CD4-positive, alpha-beta T cell (primary cell): Measurements from ENCODE around the gene DPEP2NB. TPM values are rescaled to one million over a fixed set of nuclear protein-coding genes. Genes with fewer than 3 reads are reported as not detected.
A peak's percentile ranks its signal among the peaks of the same experiment; 100 is the strongest.

Experiments used
- ATAC-seq: fragments of 200-7000 bp; cut with Tn5 transposase; one replicate; pipeline ENCODE4 v1.10.0; 2022; ENCODE audit warnings: mild to moderate bottlenecking; ENCODE audit not compliant: poor library complexity
- CTCF ChIA-PET: fragments of 350-600 bp; sonication (Branson Sonifier 250); formaldehyde crosslinking; loops from one replicate; lab custom pipeline; 2021; ENCODE audit warnings: antibody characterized with exemption, inconsistent platforms; lab: Charles Lee
- POLR2A ChIA-PET: fragments of 350-600 bp; sonication (Branson Sonifier 250); formaldehyde crosslinking; loops from one replicate; lab custom pipeline; 2021; ENCODE audit warnings: antibody characterized with exemption, inconsistent platforms; lab: Charles Lee
- DNase-seq, 14 experiments: peaks; one replicate each; pipeline ENCODE4 v3.0.0-alpha.2; 2013 to 2020; ENCODE audit warnings: mixed read lengths in 2 of 14
- H3K27ac ChIP-seq, 2 donors: one replicate each; pipeline versions ENCODE4 v1.5.1 to v1.7.0; 2013; ENCODE audit warnings: low read length in 2 of 2, low read depth in 1 of 2, mild to moderate bottlenecking in 1 of 2
- H3K27me3 ChIP-seq, 2 experiments: 1 replicate in 1 of 2; 2 replicates in 1 of 2; pipeline versions ENCODE4 v1.6.1 to v1.7.0; 2013; ENCODE audit warnings: low read length in 2 of 2, control low read depth in 1 of 2, mild to moderate bottlenecking in 1 of 2, moderate library complexity in 1 of 2; ENCODE audit not compliant: insufficient read depth in 2 of 2, control insufficient read depth in 1 of 2
- H3K36me3 ChIP-seq: one replicate; pipeline ENCODE4 v1.6.1; 2013; ENCODE audit warnings: low read length, control low read depth; ENCODE audit not compliant: insufficient read depth
- H3K4me1 ChIP-seq: one replicate; pipeline ENCODE4 v1.6.1; 2013; ENCODE audit warnings: low read length, control low read depth; ENCODE audit not compliant: insufficient read depth
- H3K4me3 ChIP-seq: one replicate; pipeline ENCODE4 v1.5.1; 2013; ENCODE audit warnings: mild to moderate bottlenecking, low read length, moderate library complexity
- H3K9me3 ChIP-seq, 2 experiments: 1 replicate in 1 of 2; 2 replicates in 1 of 2; pipeline versions ENCODE4 v1.6.1 to v1.7.0; 2013; ENCODE audit warnings: low read length in 2 of 2, mild to moderate bottlenecking in 2 of 2, control low read depth in 1 of 2, moderate library complexity in 1 of 2; ENCODE audit not compliant: control insufficient read depth in 1 of 2, insufficient read depth in 1 of 2
- H3K27ac Mint-ChIP-seq: one replicate; pipeline ENCODE4 v1.8.0; 2020; ENCODE audit warnings: mixed read lengths
- H3K27me3 Mint-ChIP-seq: one replicate; pipeline ENCODE4 v1.8.0; 2021; ENCODE audit warnings: mixed read lengths
- H3K36me3 Mint-ChIP-seq: one replicate; pipeline ENCODE4 v1.8.0; 2021; ENCODE audit warnings: low read depth, mixed read lengths
- H3K4me1 Mint-ChIP-seq: one replicate; pipeline ENCODE4 v1.8.0; 2021; ENCODE audit warnings: low read depth, mixed read lengths
- H3K4me3 Mint-ChIP-seq: one replicate; pipeline ENCODE4 v1.8.0; 2020; ENCODE audit warnings: mild to moderate bottlenecking, mixed read lengths
- H3K9me3 Mint-ChIP-seq: one replicate; pipeline ENCODE4 v1.8.0; 2020; ENCODE audit warnings: mixed read lengths
- intact Hi-C, 2 experiments: fragments of 100-400 bp; cut with DNase I in 1 of 2; cut with micrococcal nuclease in 1 of 2; formaldehyde crosslinking; loops; one replicate each; pipeline versions ENCODE4 v1.15.1 to v1.9.0; 2023 to 2025; cut with DNase I, micrococcal nuclease
- total RNA-seq, 174 experiments: library from RNA in 2 of 174; stranded (reverse) in 2 of 174; gene quantifications; one replicate each; pipeline ENCODE4 v1.2.3 and lab custom pipeline; 2021 to 2026
- TF ChIP-seq, protein P1 (sequence below): fragments of 200-600 bp; IDR thresholded peaks from one replicate; pipeline ENCODE4 v1.8.0; 2022; ENCODE audit warnings: antibody characterized with exemption, mild to moderate bottlenecking

The DPEP2NB gene
- total RNA-seq, 2 experiments from 2014 or later = not detected

DNA sequence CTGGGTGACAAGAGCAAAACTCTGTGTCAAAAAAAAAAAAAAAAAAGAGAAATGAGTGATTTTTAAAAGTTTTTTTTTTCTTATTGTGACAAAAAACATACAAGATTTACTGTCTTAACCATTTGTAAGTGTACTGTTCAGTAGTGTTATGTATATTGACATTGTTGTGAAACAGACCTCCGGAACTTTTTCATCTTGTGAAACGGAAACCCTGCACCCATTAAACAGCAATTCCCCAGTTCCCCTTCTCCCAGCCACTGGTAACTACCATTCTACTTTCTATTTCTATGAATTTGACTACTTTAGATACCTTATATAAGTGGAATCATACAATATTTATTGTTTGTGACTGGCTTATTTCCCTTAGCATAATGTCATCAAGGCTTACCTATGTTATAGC is 26.1 kb upstream of the DPEP2NB start:
- DNase-seq = no peak
- peaks cover 29% of the 10 kb centered on the region for H3K36me3 Mint-ChIP-seq
- peaks cover 16% of the 10 kb centered on the region for H3K4me1 Mint-ChIP-seq
- ChIA-PET POLR2A (interaction anchor here (2.0 to 2.2 kb wide), 2 partner anchors 42 to 158 kb away, joined by 8 to 9 read pairs; partner anchors contain the start of gene NFATC3), CTCF (interaction anchor here (1.3 to 1.8 kb wide), 5 partner anchors 23 to 225 kb away, joined by 4 to 33 read pairs (median 12); partner anchors contain the start of gene DPEP2)
- no peak overlapping the region for H3K4me3 ChIP-seq
- H3K4me1 ChIP-seq = peaks cover 11% of the 10 kb centered on the region
- H3K27ac Mint-ChIP-seq = no peak overlapping the region
- H3K36me3 ChIP-seq = peaks cover 10% of the 10 kb centered on the region
- H3K27me3 Mint-ChIP-seq = no peaks in the 10 kb centered on the region
- H3K27ac ChIP-seq = no peak overlapping the region
- no peak for ATAC-seq
- TF ChIP-seq, protein P1, sequence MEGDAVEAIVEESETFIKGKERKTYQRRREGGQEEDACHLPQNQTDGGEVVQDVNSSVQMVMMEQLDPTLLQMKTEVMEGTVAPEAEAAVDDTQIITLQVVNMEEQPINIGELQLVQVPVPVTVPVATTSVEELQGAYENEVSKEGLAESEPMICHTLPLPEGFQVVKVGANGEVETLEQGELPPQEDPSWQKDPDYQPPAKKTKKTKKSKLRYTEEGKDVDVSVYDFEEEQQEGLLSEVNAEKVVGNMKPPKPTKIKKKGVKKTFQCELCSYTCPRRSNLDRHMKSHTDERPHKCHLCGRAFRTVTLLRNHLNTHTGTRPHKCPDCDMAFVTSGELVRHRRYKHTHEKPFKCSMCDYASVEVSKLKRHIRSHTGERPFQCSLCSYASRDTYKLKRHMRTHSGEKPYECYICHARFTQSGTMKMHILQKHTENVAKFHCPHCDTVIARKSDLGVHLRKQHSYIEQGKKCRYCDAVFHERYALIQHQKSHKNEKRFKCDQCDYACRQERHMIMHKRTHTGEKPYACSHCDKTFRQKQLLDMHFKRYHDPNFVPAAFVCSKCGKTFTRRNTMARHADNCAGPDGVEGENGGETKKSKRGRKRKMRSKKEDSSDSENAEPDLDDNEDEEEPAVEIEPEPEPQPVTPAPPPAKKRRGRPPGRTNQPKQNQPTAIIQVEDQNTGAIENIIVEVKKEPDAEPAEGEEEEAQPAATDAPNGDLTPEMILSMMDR = no peak
- H3K9me3 ChIP-seq = no peaks in the 10 kb centered on the region
- H3K9me3 Mint-ChIP-seq = no peaks in the 10 kb centered on the region
- H3K4me3 Mint-ChIP-seq = no peak overlapping the region
- intact Hi-C loops = loop anchor here in 1 of 2 experiments (5.0 kb wide), 1 partner anchor 104 kb away; the partner anchor contains the start of gene PSMB10
- H3K27me3 ChIP-seq = no peaks in the 10 kb centered on the region

DNA sequence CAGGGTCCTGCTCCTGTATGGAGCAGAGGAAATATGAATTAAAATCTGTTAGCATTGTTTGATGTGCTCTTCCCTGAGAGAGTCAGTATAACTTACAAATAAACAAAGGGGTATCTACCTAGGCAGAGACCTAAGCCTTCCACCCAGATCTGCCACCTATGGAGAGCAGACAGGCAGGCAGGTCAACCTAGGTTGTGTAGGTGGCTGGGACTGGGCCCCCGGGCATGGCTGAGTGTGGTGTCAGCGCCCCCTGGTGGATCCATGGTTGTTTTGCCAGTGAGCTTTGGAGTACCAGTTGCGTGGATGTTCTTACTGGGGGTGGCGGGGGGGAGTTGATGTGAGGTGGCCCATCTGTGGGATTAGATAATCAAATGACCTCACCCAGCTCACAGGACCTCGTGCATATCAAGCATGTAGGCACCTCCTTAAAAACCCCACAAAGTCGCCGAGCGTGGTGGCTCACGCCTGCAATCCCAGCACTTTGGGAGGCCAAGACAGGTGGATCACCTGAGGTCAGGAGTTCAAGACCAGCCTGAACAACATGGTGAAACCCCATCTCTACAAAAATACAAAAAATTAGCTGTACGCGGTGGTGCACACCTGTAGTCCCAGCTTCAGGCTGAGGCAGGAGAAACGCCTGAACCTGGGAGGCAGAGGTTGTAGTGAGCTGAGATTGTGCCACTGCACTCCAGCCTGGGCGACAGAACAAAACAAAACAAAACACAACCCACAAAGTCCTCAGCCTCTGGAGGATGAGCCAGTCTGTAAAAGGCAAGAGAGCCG is 25.0 kb upstream of the DPEP2NB start:
- peaks cover 11% of the 10 kb centered on the region for H3K4me1 Mint-ChIP-seq
- peaks cover 29% of the 10 kb centered on the region for H3K36me3 Mint-ChIP-seq
- TF ChIP-seq, protein P1 = peak; percentile 82
- intact Hi-C loops = loop anchor here (1.0 to 5.0 kb wide), 5 partner anchors 47 to 224 kb away; partner anchors contain the start of gene PSMB10 (in 1 of the 2)
- no peak overlapping the region for H3K4me3 Mint-ChIP-seq
- H3K36me3 ChIP-seq = peaks cover 10% of the 10 kb centered on the region
- ATAC-seq (peak; percentile 98), DNase-seq (peak; percentile 83 to 96 (median 91))
- no peaks in the 10 kb centered on the region for H3K27me3 Mint-ChIP-seq
- no peaks in the 10 kb centered on the region for H3K9me3 ChIP-seq
- CTCF ChIA-PET = interaction anchor here (0.6 to 1.8 kb wide), 35 partner anchors 11 to 381 kb away, joined by 3 to 33 read pairs (median 4); partner anchors contain the start of genes ACD, DPEP2, PSMB10 and SLC12A4
- H3K27me3 ChIP-seq = no peaks in the 10 kb centered on the region
- H3K27ac ChIP-seq = no peak overlapping the region
- no peak overlapping the region for H3K4me3 ChIP-seq
- POLR2A ChIA-PET = interaction anchor here (0.5 to 2.2 kb wide), 19 partner anchors 18 to 268 kb away, joined by 3 to 9 read pairs (median 4); partner anchors contain the start of genes DDX28, DPEP2, DUS2 and NFATC3
- H3K9me3 Mint-ChIP-seq = no peaks in the 10 kb centered on the region
- peaks cover 14% of the 10 kb centered on the region for H3K4me1 ChIP-seq
- H3K27ac Mint-ChIP-seq = peak overlapping the region; percentile 57

- intact Hi-C loops = no loop called here
- TF ChIP-seq, protein P1 = no peak
- CTCF ChIA-PET = no interaction called here
- Histone ChIP-seq H3K9me3 (no peaks in the 10 kb centered on the region), H3K27ac (no peak overlapping the region), H3K27me3 (no peaks in the 10 kb centered on the region), H3K36me3 (peaks cover 10% of the 10 kb centered on the region), H3K4me1 (peaks cover 14% of the 10 kb centered on the region), H3K4me3 (no peak overlapping the region)
- peaks cover 29% of the 10 kb centered on the region for H3K36me3 Mint-ChIP-seq
- H3K27ac Mint-ChIP-seq = no peak overlapping the region
- no peak for DNase-seq
- no peak for ATAC-seq
- POLR2A ChIA-PET = no interaction called here
- H3K4me3 Mint-ChIP-seq = no peak overlapping the region
- peaks cover 11% of the 10 kb centered on the region for H3K4me1 Mint-ChIP-seq
- H3K27me3 Mint-ChIP-seq = no peaks in the 10 kb centered on the region
- no peaks in the 10 kb centered on the region for H3K9me3 Mint-ChIP-seq
Observed at GRCh38 chr16:68037841-68038597, 22.3 kb upstream of the DPEP2NB start.
